Endodermal cell (in vitro differentiated cells): ENCODE results near the gene HAUS8. TPM values are rescaled to one million over a fixed set of nuclear protein-coding genes. Genes with fewer than 3 reads are reported as not detected.

Experiments used
- DNase-seq: peaks from one replicate; pipeline ENCODE4 v3.0.0-alpha.2; 2017
- H3K27ac ChIP-seq: 2 replicates; pipeline ENCODE4 v1.5.1; 2013; ENCODE audit warnings: mild to moderate bottlenecking, low read depth, low read length, moderate library complexity
- H3K27me3 ChIP-seq: 2 replicates; pipeline ENCODE4 v1.6.1; 2013; ENCODE audit warnings: mild to moderate bottlenecking, low read length, moderate library complexity; ENCODE audit not compliant: insufficient read depth, control insufficient read depth, poor library complexity, severe bottlenecking
- H3K36me3 ChIP-seq: 2 replicates; pipeline ENCODE4 v1.7.0; 2013; ENCODE audit warnings: mild to moderate bottlenecking, low read length, moderate library complexity; ENCODE audit not compliant: control insufficient read depth, insufficient read depth
- H3K4me1 ChIP-seq: one replicate; pipeline ENCODE4 v1.7.0; 2013; ENCODE audit warnings: low read length; ENCODE audit not compliant: control insufficient read depth, insufficient read depth
- H3K4me3 ChIP-seq: 2 replicates; pipeline ENCODE4 v1.5.1; 2013; ENCODE audit warnings: mild to moderate bottlenecking, low read length, moderate library complexity
- H3K9ac ChIP-seq: 2 replicates; pipeline ENCODE4 v1.6.1; 2013; ENCODE audit warnings: mild to moderate bottlenecking, low read length, moderate library complexity; ENCODE audit not compliant: poor library complexity, severe bottlenecking; ENCODE audit errors: extremely low read depth
- H3K9me3 ChIP-seq: 2 replicates; pipeline ENCODE4 v1.6.1; 2013; ENCODE audit warnings: mild to moderate bottlenecking, low read length, moderate library complexity; ENCODE audit not compliant: control insufficient read depth
- H3K27ac Mint-ChIP-seq: 2 replicates; pipeline ENCODE4 v1.8.0; 2020; ENCODE audit warnings: mixed read lengths
- H3K27me3 Mint-ChIP-seq: 2 replicates; pipeline ENCODE4 v1.8.0; 2021; ENCODE audit warnings: mild to moderate bottlenecking, mixed read lengths; ENCODE audit not compliant: insufficient read depth
- H3K36me3 Mint-ChIP-seq: 2 replicates; pipeline ENCODE4 v1.8.0; 2020; ENCODE audit warnings: low read depth, mixed read lengths
- H3K4me1 Mint-ChIP-seq: 2 replicates; pipeline ENCODE4 v1.8.0; 2020; ENCODE audit warnings: mixed read lengths
- H3K4me3 Mint-ChIP-seq: 2 replicates; pipeline ENCODE4 v1.8.0; 2020; ENCODE audit warnings: mild to moderate bottlenecking, moderate library complexity, mixed read lengths
- H3K9me3 Mint-ChIP-seq: 2 replicates; pipeline ENCODE4 v1.8.0; 2020; ENCODE audit warnings: mild to moderate bottlenecking, mixed read lengths
- CTCF ChIP-seq: fragments of 200-600 bp; sonication (generic); conservative IDR thresholded peaks from 2 replicates; pipeline ENCODE4 v1.5.0; 2021; ENCODE audit warnings: antibody characterized with exemption, mild to moderate bottlenecking
- WGBS, 2 experiments: methylation state at CpG; one replicate each; pipeline versions ENCODE4 v1.1.5 to v1.1.7; 2013; ENCODE audit warnings: missing lambda C conversion rate in 2 of 2, mixed read lengths in 1 of 2; ENCODE audit not compliant: insufficient coverage in 1 of 2, insufficient read length in 1 of 2; 5-methylcytosine and 5-hydroxymethylcytosine counted together
- total RNA-seq, 2 donors: library from RNA; stranded (reverse); fragmentation: NEBNext Ultra II Directional in 1 of 2; extraction: Animal tissue kit (Norgen Biotek cat#: 25700) in 1 of 2; gene quantifications; 2 replicates in 1 of 2; 3 replicates in 1 of 2; pipeline ENCODE4 v1.2.1, GENCODE V29; 2021

Gene HAUS8
- total RNA-seq, 2 donors from 2014 or later, result 19.4 to 19.9 TPM

GRCh38 chr19:17092696-17093095 is 17.4 kb upstream of the HAUS8 start:
- DNase-seq, result no peak
- no peak overlapping the region for H3K9ac ChIP-seq
- 100% methylated on average over 1 of the region's 2 CpGs; no CpG with 5 or more reads in 1 of the 2 experiments for WGBS, 2 experiments
- H3K4me3 ChIP-seq, result no peak overlapping the region
- Mint-ChIP-seq H3K27me3 (no peaks in the 10 kb centered on the region), H3K36me3 (peaks cover 19% of the 10 kb centered on the region), H3K9me3 (no peaks in the 10 kb centered on the region), H3K27ac (no peak overlapping the region), H3K4me1 (peaks cover 2% of the 10 kb centered on the region), H3K4me3 (no peak overlapping the region)
- H3K4me1 ChIP-seq, result no peaks in the 10 kb centered on the region
- no peaks in the 10 kb centered on the region for H3K9me3 ChIP-seq
- TF ChIP-seq CTCF, result no peak
- no peaks in the 10 kb centered on the region for H3K27me3 ChIP-seq
- H3K36me3 ChIP-seq, result peaks cover 8% of the 10 kb centered on the region
- H3K27ac ChIP-seq, result no peak overlapping the region

DNA sequence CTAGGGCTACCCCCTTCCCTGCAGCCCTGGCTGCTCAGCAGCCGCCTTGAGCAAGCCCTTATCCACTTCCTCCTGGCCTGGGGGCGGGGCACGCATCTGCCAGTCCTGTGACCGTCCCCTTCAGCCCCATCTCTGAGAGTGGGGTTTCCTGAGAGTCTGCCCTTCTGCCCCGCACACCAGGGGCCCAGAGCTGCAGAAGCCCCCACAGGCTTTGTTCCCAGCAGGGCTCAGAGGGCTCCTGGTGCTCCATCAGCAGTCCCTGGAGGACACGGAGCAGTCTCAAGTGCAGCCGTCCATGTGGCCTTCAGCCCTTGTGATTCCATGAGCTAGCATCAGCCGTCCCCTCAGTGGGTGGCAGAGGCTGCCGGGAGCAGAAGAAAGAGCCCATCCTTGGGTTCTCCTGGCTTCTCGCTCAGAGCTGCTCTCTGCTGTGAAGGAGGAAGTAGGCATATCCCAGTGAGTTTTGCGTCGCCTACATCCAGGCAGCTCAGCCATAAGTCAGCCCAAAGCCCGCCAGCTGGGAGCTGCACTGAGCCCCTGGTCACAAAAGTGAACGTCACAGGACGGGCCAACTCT is 16.6 kb upstream of the HAUS8 start:
- Histone ChIP-seq H3K4me1 (no peaks in the 10 kb centered on the region), H3K9me3 (no peaks in the 10 kb centered on the region), H3K27me3 (no peaks in the 10 kb centered on the region), H3K36me3 (peaks cover 12% of the 10 kb centered on the region), H3K4me3 (no peak overlapping the region), H3K27ac (peak overlapping the region; percentile 4), H3K9ac (no peak overlapping the region)
- H3K27ac Mint-ChIP-seq, result no peak overlapping the region
- whole genome bisulfite sequencing, 2 experiments, result 88% methylated on average over 13 to 15 of the region's 15 CpGs
- no peak for DNase-seq
- no peak overlapping the region for H3K4me3 Mint-ChIP-seq
- H3K27me3 Mint-ChIP-seq, result no peaks in the 10 kb centered on the region
- H3K4me1 Mint-ChIP-seq, result no peaks in the 10 kb centered on the region
- H3K9me3 Mint-ChIP-seq, result no peaks in the 10 kb centered on the region
- no peak for TF ChIP-seq CTCF
- H3K36me3 Mint-ChIP-seq, result peaks cover 26% of the 10 kb centered on the region

DNA sequence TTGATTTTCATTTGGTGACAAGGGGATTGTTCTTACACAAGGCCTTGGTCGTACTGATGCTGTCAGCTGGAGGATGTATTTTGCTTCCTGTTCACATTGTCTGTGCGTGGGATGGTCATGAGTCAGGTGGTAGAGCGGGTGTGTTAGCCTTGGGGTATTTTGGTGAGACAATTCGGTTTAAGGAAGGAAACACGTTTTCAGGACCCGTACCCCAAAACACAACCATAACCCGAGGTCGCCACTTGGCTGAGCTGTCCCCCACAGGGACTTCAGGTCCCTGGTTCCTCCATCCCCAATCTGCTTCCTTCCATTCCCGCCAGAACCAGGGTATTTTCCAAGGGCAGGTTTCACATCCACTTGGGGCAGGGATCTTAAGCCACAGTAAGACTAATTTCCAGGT is 15.3 kb upstream of the HAUS8 start:
- no peak overlapping the region for H3K4me3 ChIP-seq
- H3K27ac ChIP-seq, result no peak overlapping the region
- no peaks in the 10 kb centered on the region for H3K27me3 ChIP-seq
- peaks cover 18% of the 10 kb centered on the region for H3K36me3 ChIP-seq
- no peak for TF ChIP-seq CTCF
- DNase-seq, result no peak
- Mint-ChIP-seq H3K27me3 (no peaks in the 10 kb centered on the region), H3K36me3 (peaks cover 27% of the 10 kb centered on the region), H3K4me3 (no peak overlapping the region), H3K9me3 (no peaks in the 10 kb centered on the region), H3K27ac (peak overlapping the region; percentile 21), H3K4me1 (no peaks in the 10 kb centered on the region)
- WGBS, 2 experiments, result 95 to 100% methylated on average over 3 to 9 of the region's 9 CpGs
- no peak overlapping the region for H3K9ac ChIP-seq
- H3K4me1 ChIP-seq, result no peaks in the 10 kb centered on the region
- H3K9me3 ChIP-seq, result no peaks in the 10 kb centered on the region
